NCI-H2107 treated with DMSO at 0.1 percent for 48 hours (cell line): ENCODE measurements around the gene TNFRSF4.

Experiments
- DNase-seq: peaks from one replicate; lab custom pipeline; 2025; ENCODE audit not compliant: unreplicated experiment; lab: John Stamatoyannopoulos, UW

The TNFRSF4 gene

GRCh38 chr1:1171161-1171545, 42.8 kb downstream of the TNFRSF4 start:
- no peak for DNase-seq

DNA sequence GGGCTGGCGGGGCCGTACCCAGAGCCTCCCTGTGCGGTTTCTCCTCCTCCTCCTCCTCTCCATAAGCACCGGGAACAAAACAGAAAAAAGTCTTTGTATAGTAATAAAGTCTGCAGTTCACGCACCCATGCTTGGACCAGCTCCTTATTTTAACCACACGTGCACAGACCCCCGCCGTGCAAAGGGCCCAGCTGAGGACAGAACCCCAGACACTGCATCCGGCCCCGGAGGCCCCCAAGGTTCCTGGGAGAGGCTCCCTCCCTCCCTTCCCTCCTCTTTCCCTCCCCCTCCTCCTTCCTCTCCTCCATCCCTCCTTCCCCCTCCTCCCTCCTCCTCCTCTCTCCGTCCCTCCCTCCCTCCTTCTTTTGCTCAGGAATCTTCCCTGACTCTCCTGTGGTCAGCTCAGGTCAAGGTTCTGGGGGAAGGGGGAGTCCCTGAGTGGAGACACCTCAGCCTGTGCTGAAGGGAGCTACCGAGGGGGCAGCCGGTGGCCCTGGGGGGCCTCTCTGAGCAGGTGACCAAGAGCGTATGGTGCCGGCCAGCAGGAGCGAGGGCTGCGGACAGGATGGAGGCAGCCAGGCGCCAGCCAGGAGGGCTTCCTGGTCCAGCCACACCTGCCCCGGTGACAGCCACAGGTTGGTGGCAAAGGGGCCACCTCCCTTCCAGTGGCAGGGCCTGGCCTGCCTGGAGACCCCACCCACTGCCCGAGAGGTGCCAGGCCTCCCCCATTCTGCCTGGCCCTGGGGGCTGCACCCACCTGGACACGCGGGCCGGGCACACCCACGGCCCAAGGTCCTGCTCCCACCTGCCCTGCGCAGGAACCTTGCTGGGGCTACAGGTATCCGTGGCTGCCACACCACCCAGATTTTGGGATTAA, 43.5 kb downstream of the TNFRSF4 start:
- DNase-seq = no peak

- DNase-seq = no peak
Measured at GRCh38 chr1:1169429-1170214, 44.3 kb downstream of the TNFRSF4 start.

DNA sequence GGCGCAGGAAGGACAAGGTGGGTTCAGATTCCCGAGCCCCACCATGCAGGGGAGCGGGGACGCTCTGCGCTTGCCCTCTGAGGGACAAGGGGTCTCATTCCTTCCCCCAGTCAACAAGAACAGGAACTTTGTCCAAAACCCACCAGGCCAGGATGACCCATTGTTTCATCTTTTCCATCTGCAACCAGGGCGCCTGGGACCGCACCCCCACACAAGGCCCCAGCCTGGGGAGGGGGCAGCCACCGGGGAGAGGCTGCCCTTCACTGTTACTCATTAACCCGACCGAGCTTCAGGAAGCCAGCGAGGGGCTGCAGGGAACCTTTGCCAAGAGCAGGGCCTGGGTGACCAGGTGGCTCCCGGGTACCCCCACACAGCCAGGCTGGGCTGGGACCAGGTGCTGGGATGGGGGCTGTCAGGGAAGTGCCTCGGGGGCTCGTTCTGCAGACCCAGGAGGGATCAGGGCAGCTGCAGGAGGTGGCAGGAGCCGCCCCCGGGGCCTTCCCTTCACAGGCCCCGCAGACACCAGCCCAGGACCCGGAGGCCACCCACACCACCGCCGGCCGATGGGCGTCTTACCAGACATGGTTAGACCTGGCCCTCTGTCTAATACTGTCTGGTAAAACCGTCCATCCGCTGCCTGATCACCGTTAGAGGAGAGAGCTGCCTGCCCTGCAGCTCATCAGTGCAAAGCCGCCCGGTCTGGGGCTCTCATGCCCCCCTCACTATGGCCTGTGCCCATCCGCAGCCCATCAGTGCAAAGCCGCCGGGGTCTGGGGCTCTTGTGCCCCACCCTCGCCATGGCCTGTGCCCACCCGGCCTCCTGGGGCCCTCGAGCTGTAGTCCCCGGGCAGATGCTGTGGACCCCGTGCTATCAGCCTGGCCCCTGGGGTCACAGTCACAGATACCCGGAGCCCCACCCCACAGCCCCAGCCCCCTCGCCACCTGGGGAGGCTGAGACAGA, 45.2 kb downstream of the TNFRSF4 start:
- no peak for DNase-seq

DNA sequence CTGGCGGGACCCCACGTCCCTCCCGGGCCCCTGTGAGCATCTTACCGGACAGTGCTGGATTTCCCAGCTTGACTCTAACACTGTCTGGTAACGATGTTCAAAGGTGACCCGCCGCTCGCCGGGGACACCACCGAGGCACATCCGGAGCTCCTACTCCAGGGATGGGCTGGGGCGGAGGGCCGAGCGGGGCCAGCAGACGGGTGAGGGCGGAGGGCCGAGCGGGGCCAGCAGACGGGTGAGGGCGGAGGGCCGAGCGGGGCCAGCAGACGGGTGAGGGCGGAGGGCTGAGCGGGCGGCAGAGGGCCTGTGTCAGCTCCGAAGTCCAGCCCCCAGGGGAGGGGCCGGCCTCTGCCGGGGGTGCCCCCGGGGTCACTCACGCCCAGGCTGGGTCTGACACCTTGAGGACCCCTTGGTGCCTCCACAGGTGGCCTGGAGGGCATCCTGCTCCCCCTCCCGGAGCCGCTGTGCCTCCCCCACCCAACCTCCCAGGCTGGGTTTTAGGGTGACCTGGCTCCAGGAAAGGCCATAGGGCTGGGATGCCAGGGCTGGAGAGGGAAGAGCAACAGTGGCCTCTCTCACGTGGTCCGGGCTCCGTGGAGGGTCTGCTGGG, 46.0 kb downstream of the TNFRSF4 start:
- DNase-seq = no peak

DNA sequence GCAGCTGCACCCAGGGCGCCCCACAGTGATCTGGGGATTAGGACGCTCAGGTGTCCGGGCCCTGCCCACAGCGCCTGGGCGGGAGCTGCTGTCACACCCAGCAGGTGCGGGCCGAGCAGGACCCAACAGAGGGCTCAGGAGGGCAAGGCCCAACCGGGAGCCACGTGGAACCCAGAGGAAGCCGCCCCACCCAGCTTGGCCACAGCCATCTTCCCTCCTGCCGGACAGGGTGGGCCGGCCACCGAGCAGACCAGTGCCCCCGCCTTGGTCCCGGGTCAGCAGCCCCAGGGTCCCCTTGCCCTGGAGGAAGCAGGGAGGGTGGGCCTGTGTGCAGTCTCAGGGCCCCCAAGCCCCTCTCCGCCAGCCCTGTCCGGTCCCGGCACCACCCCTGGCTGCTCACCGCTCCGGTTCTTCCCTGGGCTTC, 46.5 kb downstream of the TNFRSF4 start:
- no peak for DNase-seq

GRCh38 chr1:1166642-1167397, 47.1 kb downstream of the TNFRSF4 start:
- no peak for DNase-seq

DNA sequence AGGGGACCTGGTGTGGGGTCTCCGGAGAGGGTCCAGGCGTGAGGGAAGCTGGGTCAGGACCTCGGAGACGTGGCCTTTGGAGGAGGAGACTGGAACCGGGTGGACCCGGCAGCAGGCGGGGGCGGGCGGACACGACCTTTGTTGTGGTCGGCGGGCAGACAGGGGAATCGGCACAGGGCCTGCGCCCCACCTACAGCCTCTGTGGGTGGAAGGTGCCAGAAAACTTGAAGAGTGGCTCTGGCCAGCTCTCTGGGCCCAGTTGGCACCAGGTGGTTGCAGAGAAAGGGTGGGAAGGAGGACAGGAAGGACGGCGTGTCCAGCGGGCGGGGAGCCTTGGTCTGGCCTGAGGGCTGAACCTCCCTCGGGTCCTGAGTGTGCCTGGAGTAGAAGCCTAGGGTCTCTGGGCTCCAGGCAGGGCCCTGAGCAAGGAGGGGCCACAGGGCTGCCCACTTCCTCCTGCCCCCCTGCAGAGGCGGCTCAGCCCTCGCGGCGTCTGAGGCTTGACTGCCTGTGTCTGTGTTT, 48.0 kb downstream of the TNFRSF4 start:
- DNase-seq = no peak

DNA sequence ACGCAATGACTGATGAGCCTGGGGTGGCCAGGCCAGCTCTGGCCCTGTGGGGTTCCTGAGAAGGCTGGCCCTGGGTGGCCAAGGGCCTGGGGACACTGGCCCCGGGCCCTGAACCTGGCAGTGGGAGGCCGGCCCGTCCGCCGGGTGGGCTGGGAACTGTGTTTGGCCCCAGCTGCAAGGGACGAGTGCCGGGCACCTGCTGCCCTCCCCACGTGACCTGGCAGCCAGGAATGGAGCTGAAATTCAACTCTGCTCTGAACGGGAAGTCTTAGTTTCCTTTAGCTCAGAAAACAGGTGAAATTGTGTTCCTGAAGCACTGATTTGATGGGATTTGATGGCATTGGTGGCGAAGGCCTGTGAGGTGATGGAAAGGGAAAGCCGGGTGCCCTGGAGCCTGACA, 48.5 kb downstream of the TNFRSF4 start:
- no peak for DNase-seq

DNA sequence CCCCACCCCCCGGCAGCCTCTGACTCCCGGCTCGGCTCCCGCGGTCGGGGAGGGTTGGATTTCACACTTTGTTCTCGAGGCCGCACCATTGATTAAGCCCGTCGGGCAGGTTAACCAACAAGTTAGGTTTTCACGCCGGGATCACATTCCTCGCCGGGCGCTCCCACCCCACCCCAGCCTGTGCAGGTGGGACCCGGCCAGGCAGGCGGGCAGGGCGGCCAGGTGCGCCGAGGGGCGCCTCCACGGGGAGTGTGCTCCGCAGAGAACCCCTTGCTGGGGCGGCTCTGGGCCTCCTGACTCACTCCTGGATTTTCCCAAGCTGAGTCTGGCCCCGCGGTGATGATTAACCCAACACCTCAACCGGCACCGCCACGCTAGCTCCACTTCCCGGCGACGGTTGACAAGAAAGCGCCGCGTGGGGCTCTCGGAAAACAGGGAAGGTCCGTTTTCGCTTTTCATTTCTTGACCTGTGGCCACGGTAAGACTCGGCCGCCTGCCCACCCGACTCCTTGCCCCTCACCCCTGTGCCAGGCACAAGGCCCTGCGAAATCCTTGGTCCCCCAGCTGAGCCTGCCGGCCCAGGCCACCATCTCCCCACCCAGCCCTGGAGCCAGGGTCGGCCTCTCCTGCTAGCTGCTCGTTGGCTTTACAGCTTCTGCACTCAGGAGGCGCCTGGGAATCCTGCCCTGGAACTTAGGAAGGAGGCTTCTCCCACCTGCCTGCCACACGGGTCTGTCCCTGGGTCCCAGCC, 49.1 kb downstream of the TNFRSF4 start:
- no peak for DNase-seq

DNA sequence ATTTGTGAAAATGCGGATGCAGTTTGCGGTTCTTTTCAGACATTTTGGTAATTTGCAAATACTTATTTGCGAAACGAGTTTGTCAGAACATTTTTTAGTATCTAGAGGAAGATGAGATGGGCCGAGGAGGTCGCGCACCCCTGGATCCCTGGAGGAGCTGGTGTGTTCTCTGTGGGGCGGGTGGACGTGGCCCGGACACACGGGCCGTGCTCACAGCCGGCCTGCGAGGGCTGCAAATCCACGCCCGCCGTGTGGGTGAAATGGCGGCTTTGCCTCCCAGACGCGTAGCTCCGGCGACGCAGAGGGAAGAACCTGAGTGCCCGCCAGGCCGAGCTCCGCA, 49.6 kb downstream of the TNFRSF4 start:
- DNase-seq = no peak

DNA sequence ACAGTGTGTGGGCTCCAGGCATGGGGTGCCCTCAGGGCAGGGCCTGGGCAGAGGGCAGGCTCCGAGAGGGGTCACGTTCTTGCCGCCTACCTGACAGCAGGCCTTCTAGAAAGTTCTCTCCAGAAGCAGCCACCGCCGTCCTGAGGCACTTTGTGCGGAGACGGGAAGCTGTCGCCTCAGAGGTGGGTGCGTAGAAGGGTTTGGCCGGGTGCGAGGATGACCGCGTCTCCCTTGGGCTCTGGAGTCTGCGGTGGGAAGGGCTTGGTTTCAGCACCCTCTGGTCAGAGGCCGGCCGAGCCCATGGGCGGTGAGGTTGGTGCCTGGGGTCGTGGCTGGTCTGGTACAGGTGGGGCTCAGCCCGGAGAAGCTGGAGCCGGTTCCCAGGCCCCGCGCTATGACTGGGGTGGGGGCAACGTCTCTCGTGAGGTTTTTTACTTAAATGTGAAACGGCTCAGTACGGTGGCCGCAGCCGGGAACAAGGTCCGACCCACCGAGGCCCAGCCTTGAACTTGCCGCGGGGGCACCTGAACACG, 50.3 kb downstream of the TNFRSF4 start:
- no peak for DNase-seq

DNA sequence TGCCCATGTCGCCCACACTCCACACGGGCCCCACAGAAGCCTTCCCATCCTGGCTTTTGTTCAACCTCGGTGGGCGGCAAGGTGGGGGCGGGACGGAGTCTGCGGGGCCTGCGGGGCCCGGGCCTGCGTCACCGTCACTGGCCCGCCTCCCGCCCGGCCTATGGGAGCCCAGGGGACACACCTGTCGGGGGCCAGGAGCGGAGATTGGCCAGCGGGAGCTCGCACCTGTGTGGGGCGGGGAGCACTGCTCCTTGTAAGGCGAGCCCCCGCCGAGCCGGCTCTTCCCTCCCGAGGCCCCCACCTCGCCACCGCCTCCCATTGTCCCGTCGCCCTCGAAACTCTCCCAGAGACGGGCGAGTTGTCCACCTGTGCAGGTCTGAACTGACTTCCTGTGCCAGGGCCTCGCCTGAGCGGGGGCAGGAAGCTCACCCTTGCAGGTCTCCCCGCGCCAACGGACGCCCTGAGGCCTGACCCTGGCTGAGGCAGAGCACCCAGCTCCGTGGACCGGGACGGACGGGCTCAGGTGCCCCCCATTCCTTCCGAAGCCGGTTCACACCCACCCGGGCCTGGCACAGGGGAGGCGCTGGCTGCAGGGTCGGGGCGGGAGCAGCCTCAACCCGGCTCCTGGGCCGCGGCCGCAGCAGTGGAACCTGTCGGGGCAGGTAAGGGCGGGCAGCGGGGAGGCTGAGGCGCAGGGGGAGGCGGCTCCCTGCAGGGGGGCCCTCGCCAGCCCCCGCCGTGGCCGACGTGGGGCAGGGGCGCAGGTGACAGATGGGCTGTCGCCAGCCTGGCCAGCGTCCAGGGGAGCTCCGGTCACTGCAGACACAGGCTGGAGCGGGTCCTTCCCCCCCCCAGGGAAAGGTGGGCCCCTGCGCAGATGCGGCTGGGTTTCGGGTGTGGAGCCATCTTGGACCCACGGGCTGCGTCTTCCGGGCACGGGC, 51.1 kb downstream of the TNFRSF4 start:
- DNase-seq = peak; percentile 29

- DNase-seq = no peak
Measured at GRCh38 chr1:1161683-1162079, 52.3 kb downstream of the TNFRSF4 start.
